NOMO-1 treated with dmso at 0.1 percent for 144 hours (cell line): ENCODE data around the gene MYL12B.
"Not testable (repeated sequence)": the region's sequence is repeated elsewhere in the genome, so short reads cannot be mapped to it uniquely, and the experiment has no call there.

Experiments used
- DNase-seq: peaks from one replicate; lab custom pipeline; 2025; ENCODE audit not compliant: unreplicated experiment; lab: John Stamatoyannopoulos, UW

The MYL12B gene

GRCh38 chr18:3261373-3262233, at the start of gene MYL12B:
TSS of gene MYL12B (plus strand) at chr18:3262133. CDS start at chr18:3272899, 10,766 bp downstream.
- DNase-seq, result peak; percentile 65

DNA sequence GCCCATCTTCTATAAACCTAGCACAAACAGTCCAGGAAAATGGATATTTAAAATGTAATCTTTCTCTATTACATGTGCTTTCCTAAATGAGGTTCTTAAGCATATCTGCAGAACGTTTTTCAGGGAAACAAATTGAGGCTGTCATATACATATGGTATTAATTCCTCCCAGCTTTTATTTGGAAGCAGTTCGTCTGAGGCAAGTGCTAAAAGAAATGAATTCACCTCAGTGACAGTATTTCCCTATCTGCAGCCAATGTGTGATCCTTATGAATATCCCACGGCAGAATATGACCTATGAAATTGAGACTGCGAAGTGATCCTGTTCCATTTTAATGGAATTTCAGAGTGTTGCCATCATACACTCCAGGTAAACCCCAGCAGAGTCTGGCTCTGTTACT, 49.3 kb upstream of the MYL12B start:
- no peak for DNase-seq

GRCh38 chr18:3213300-3214059, 48.5 kb upstream of the MYL12B start:
- DNase-seq, result no peak

GRCh38 chr18:3214855-3215637, 46.9 kb upstream of the MYL12B start:
- no peak for DNase-seq

- DNase-seq, result no peak
These were observed 44.9 kb upstream of the MYL12B start for GRCh38 chr18:3216987-3217386.

DNA sequence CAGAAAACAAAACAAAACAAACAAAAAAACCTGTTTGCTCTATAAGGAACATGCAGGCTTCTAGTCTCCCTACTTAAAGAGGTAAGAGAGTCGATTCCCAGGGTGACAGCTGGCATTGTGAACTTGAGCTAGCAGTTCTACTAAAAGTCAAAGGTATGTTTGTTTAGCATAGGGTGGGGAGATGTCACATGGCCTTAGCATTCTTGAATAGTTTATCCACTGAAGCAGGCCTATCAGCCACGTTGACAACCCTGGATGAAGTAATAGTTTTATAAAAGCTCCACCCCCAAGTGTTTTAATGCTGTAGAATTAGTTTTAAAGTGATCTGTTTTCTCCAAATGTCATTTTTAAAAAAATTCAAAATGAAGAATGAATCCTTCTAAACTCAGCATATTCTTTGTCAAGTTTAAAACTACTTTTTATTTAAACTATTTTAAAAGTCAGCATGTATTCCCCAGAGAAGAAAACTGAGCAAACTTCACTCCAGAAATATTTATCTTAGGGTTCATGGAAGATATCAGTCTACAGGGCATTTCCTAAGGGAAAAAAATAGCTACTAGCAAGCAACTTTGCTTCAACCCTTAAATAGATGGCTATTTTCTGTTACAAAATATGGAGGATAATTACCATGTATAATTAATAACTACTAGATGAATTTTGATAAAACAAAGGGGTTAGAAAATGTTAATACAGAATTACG, 43.8 kb upstream of the MYL12B start:
- no peak for DNase-seq

GRCh38 chr18:3218819-3219218, 43.1 kb upstream of the MYL12B start:
- no peak for DNase-seq

- no peak for DNase-seq
These were observed 42.7 kb upstream of the MYL12B start for GRCh38 chr18:3219241-3219630.

DNA sequence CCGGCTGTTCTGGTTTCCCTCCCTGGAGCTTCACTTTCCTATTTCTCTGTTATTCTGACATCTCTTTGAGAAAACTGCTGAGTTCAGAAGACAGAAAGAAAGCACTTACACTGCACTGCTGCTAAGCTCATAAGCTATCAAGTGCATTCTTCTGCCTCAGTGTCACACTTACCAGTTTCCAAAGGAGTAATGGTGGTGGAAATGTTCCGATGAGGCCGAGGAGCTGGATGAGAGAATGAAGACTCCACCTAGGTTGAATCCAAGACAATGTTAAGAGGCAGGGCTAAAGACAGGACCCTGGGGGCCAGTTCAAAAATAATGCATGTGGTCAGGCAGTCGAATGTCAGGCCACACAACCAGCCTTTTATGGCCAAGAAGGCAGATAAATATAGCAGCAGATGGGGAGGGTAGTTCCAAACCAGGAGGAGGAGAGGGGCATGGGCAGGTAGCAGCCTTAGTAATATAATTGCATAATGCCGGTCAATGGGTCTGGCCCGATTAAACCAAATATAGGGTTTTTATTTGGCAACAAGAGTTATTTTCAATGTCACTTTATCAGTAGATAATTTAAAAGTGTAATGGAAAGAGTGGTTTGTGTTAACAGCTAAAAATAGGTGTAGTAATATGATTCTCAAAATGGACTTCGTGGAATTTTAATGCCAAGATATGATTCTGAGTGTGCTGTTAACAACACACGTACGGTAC, 42.1 kb upstream of the MYL12B start, which contains the start of gene MYOM1:
TSS of gene MYOM1 (minus strand) at position 338 of the 705 bp plus-strand sequence. CDS start 4,745 bp downstream, outside the sequence.
- DNase-seq, result no peak

DNA sequence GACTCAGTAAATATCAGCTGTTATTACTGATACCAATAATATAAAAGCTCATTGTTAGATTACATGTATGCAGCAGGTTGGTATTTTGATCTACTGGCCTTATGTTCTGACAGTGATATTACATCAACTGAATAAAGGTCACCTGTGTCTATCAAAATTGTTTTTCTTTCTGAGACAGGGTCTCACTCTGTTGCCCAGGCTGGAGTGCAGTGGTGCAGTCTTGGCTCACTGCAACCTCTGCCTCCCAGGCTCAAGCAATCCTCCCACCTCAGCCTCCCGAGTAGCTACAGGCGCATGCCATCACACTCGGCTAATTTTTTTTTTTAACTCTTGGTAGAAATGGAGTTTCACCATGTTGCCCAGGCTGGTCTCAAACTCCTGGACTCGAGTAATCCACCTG, 41.1 kb upstream of the MYL12B start:
- DNase-seq, result not testable (repeated sequence)

GRCh38 chr18:3221496-3221895, 40.4 kb upstream of the MYL12B start:
- no peak for DNase-seq

GRCh38 chr18:3223356-3223755, 38.6 kb upstream of the MYL12B start:
- no peak for DNase-seq

- DNase-seq, result no peak
These were observed 37.7 kb upstream of the MYL12B start for GRCh38 chr18:3224223-3224622.

GRCh38 chr18:3225588-3225987, 36.3 kb upstream of the MYL12B start:
- DNase-seq, result no peak

DNA sequence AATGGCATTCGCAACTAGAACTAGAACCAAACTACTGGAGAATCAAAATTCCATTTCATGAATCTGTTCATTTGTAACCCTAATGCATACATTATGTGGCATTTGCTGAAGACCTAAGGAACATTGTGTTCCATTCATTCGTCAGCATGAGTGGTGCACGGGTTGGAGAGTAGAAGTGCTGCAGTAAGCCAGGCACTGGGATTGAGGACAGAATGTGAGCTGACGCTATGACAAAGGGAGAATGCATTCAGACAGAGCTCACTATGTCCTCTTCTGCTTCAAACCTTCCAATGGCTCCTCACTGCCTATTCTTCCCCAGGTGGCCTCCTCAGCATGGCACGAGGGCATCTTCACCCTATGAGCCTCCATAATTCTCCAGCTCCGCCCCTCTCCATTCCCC, 35.9 kb upstream of the MYL12B start:
- DNase-seq, result no peak

DNA sequence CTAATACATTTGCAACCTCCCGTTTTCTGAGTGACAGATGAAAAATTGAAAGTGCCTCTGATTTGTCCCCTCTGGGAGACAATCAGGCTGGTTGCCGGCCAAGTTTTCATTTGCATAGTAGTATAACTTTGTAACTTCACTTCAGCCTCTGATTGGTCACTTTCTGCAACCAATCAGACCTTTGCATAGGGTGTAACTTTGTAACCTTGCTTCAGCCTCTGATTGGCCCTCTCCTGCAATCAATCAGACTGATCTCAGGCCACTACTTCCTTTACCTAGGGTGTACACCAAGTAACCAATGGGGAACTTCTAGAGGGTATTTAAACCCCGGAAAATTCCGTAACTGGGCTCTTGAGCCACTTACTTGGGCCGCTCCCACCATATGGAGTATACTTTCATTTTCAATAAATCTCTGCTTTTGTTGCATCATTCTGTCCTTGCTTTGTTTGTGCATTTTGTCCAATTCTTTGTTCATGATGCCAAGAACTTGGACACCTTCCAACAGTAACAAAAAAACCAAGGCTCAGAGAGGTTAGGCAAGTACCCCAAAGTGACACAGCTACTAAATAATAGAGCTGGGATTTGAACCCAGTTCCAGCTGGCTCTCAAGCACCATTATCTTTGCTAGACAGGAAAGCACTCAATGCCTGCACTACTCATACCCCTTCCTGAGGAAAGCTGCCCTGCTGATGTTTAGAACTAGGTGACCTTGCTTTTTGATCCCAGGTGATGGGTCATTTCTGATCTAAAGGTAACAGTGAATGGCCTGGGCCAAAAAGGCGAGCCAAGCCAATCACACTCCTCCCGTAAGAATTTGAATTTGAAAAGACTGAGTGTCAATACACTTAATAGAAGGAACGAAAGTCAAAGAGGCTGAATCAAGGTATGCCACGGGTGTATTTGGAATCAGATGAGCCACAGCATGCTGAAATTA, 31.3 kb upstream of the MYL12B start:
- peak; percentile 43 for DNase-seq

DNA sequence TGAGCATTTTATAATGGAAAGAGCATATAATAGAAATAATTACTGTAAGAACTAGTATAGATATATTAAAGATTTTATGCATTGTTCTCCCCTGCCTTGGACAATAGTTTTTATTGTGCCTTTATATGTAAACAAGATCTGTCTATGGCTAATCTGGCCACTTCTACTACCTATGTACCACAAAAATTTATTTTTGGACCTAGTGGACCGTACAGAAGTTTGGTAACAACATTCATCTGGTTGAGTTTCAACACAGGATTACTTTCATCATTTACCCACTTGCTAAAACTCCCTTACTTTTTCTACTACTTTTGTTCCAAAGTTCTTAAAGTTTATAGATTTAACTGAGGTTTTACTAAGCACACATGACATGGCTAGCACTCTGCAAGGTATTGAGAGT, 28.9 kb upstream of the MYL12B start:
- DNase-seq, result no peak

GRCh38 chr18:3233433-3234168, 28.3 kb upstream of the MYL12B start:
- DNase-seq, result no peak
